ENCODE data around the gene ANKH. TPM values are rescaled to one million over a fixed set of nuclear protein-coding genes. Genes with fewer than 3 reads are reported as not detected.
A peak's percentile ranks its signal among the peaks of the same experiment; 100 is the strongest.

Gene ANKH
- total and polyA plus RNA-seq, 10 of the 15 experiments (the other 5 are each of a cell fraction or from before 2014, with no cell fraction given): 2.1 to 43.9 (median 14.4) TPM

GRCh38 chr5:14676320-14676719 lies 195.3 kb downstream of the ANKH start:
- Histone ChIP-seq H3K27me3 (replicated peaks in 1 of 2; ENCODE audit: control insufficient read depth in 2 of 2, insufficient read depth in 2 of 2, low read length in 1 of 2) (no peaks in the 10 kb centered on the region), H3K79me2 (ENCODE audit: control insufficient read depth, insufficient read depth, low read length) (peaks cover 92% of the 10 kb centered on the region), H3K4me3 (peak overlapping the region; percentile 62; the same call in 1 of the 2 replicates), H3K27ac (ENCODE audit: control insufficient read depth, insufficient read depth) (peak overlapping the region; percentile 71), H3K9ac (ENCODE audit: control insufficient read depth, insufficient read depth, low read length) (peak overlapping the region; percentile 11), H3K4me2 (ENCODE audit: control insufficient read depth, insufficient read depth) (peak overlapping the region; percentile 89), H3K9me3 (replicated peaks; ENCODE audit: control insufficient read depth, insufficient read depth, low read length) (no peaks in the 10 kb centered on the region), H4K20me1 (ENCODE audit: control insufficient read depth, insufficient read depth) (peaks cover 3% of the 10 kb centered on the region), H2AFZ (ENCODE audit: control insufficient read depth, low read depth, low read length) (no peak overlapping the region), H3K36me3 (ENCODE audit: control insufficient read depth in 2 of 2, insufficient read depth in 2 of 2, low read length in 1 of 2) (peaks cover 8 to 49% of the 10 kb centered on the region in 2 experiments), H3K4me1 (ENCODE audit: control insufficient read depth, insufficient read depth, low read length) (peaks cover 76% of the 10 kb centered on the region)
- WGBS (ENCODE audit: insufficient coverage, insufficient replicate concordance, low lambda C conversion rate, missing lambda C conversion rate): 7% methylated on average over 3 of the region's 3 CpGs
- RAD21 ChIA-PET (ENCODE audit: unreplicated experiment): interaction anchor here (0.7 to 4.2 kb wide), 3 partner anchors 9 to 133 kb away, joined by 3 to 20 read pairs (median 3); no protein-coding TSS in a partner anchor
- intact Hi-C loops (cut with micrococcal nuclease; ENCODE audit: unreplicated experiment) (loop anchor here (5.0 kb wide), 1 partner anchor 136 kb away; no protein-coding TSS in a partner anchor), in situ Hi-C loops (cut with MboI) (no loop called here)
- POLR2A ChIA-PET: interaction anchor here (5.4 kb wide), 1 partner anchor 9 kb away, joined by 31 read pairs; no protein-coding TSS in a partner anchor
- BruUV-seq (replicated peaks): no TSS peak
- FAIRE-seq: no peak
- no peak for DNase-seq (ENCODE audit: low read depth, low spot score)
- SMC1A ChIA-PET (ENCODE audit: uncharacterized antibody, unreplicated experiment): interaction anchor here (4.7 to 6.0 kb wide), 2 partner anchors 8 to 9 kb away, joined by 27 to 55 read pairs; no protein-coding TSS in a partner anchor
- ATAC-seq: peak; percentile 67
- CTCF ChIA-PET: interaction anchor here (0.7 to 3.8 kb wide), 5 partner anchors 10 to 688 kb away, joined by 3 to 17 read pairs (median 7); no protein-coding TSS in a partner anchor
- TF ChIP-seq, protein P1, sequence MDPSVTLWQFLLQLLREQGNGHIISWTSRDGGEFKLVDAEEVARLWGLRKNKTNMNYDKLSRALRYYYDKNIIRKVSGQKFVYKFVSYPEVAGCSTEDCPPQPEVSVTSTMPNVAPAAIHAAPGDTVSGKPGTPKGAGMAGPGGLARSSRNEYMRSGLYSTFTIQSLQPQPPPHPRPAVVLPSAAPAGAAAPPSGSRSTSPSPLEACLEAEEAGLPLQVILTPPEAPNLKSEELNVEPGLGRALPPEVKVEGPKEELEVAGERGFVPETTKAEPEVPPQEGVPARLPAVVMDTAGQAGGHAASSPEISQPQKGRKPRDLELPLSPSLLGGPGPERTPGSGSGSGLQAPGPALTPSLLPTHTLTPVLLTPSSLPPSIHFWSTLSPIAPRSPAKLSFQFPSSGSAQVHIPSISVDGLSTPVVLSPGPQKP (IDR thresholded peaks at IDR 0.05; ENCODE audit: low read depth, low read length): peak; percentile 36; the same call in 1 of the 2 replicates
- TF ChIP-seq NR2C1 (IDR thresholded peaks at IDR 0.05): no peak
- no peak for TF ChIP-seq RAD51 (IDR thresholded peaks at IDR 0.05)
- TF ChIP-seq BHLHE40 (IDR thresholded peaks at IDR 0.05; ENCODE audit: borderline replicate concordance in 1 of 2, low read depth in 2 of 2, low read length in 1 of 2): peak in 1 of 2 experiments; percentile 19; a peak in 1 of 4 replicates
- TF ChIP-seq MAX (IDR thresholded peaks at IDR 0.05; ENCODE audit: low read depth, low read length): no peak
- 0 out of 2 replicates have a peak, but pooled peaks have one; percentile 57 for TF ChIP-seq MXI1 (IDR thresholded peaks at IDR 0.05; ENCODE audit: low read depth, low read length)
- TF ChIP-seq NR2F1 (conservative IDR thresholded peaks at IDR 0.05): peak; percentile 92
- TF ChIP-seq TCF7 (IDR thresholded peaks at IDR 0.05; ENCODE audit: borderline replicate concordance): no peak
- no peak for TF ChIP-seq ATF3 (IDR thresholded peaks at IDR 0.05; ENCODE audit: borderline replicate concordance, extremely low read depth, low read depth, low read length)
- TF ChIP-seq POLR2A (IDR thresholded peaks at IDR 0.05; ENCODE audit: low read depth, low read length): peak; percentile 37; the same call in 1 of the 2 replicates
- TF ChIP-seq CBX5 (IDR thresholded peaks at IDR 0.05; ENCODE audit: low read depth): no peak
- no peak for TF ChIP-seq BCL11A (IDR thresholded peaks at IDR 0.05; ENCODE audit: low read depth, low read length)
- TF ChIP-seq NFYB (IDR thresholded peaks at IDR 0.05; ENCODE audit: insufficient read depth, low read depth, low read length): no peak
- TF ChIP-seq TBL1XR1 (IDR thresholded peaks at IDR 0.05; ENCODE audit: low read depth, low read length): no peak
- no peak for TF ChIP-seq YY1 (IDR thresholded peaks at IDR 0.05; ENCODE audit: low read depth, low read length)
- TF ChIP-seq HCFC1 (IDR thresholded peaks at IDR 0.05; ENCODE audit: low read length): no peak
- TF ChIP-seq CREB1 (IDR thresholded peaks at IDR 0.05; ENCODE audit: low read depth): no peak
- TF ChIP-seq, protein P2, sequence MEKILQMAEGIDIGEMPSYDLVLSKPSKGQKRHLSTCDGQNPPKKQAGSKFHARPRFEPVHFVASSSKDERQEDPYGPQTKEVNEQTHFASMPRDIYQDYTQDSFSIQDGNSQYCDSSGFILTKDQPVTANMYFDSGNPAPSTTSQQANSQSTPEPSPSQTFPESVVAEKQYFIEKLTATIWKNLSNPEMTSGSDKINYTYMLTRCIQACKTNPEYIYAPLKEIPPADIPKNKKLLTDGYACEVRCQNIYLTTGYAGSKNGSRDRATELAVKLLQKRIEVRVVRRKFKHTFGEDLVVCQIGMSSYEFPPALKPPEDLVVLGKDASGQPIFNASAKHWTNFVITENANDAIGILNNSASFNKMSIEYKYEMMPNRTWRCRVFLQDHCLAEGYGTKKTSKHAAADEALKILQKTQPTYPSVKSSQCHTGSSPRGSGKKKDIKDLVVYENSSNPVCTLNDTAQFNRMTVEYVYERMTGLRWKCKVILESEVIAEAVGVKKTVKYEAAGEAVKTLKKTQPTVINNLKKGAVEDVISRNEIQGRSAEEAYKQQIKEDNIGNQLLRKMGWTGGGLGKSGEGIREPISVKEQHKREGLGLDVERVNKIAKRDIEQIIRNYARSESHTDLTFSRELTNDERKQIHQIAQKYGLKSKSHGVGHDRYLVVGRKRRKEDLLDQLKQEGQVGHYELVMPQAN (conservative IDR thresholded peaks at IDR 0.05): no peak
- no peak for TF ChIP-seq ZSCAN29 (IDR thresholded peaks at IDR 0.05)

Data from GM12878 (cell line).